Gastroesophageal sphincter (tissue), 4 donors: ENCODE measurements around the gene VAV2. TPM values are rescaled to one million over a fixed set of nuclear protein-coding genes. Genes with fewer than 3 reads are reported as not detected.

Source experiments
- ATAC-seq: fragments of 150-250 bp; one replicate; pipeline ENCODE4 v1.9.1; 2016; ENCODE audit warnings: mild to moderate bottlenecking, moderate library complexity
- H3K27ac ChIP-seq, 4 donors: fragments of 200-600 bp; sonication (generic) in 3 of 4; 1 replicate in 3 of 4; 2 replicates in 1 of 4; pipeline ENCODE4 v1.5.1; 2016 to 2019
- H3K27me3 ChIP-seq: fragments of 200-600 bp; sonication (generic); one replicate; pipeline ENCODE4 v1.5.1; 2019
- H3K36me3 ChIP-seq, 2 donors: fragments of 200-600 bp; sonication (generic); one replicate each; pipeline ENCODE4 v1.5.1; 2019; ENCODE audit warnings: control low read depth in 1 of 2
- H3K4me1 ChIP-seq, 3 donors: fragments of 200-600 bp; sonication (generic); 1 replicate in 2 of 3; 2 replicates in 1 of 3; pipeline ENCODE4 v1.5.1; 2016 to 2019; ENCODE audit warnings: control low read depth in 2 of 3
- H3K4me3 ChIP-seq, 2 donors: fragments of 200-600 bp; sonication (generic); one replicate each; pipeline ENCODE4 v1.5.1; 2019; ENCODE audit warnings: mild to moderate bottlenecking in 1 of 2, moderate library complexity in 1 of 2
- H3K9me3 ChIP-seq, 3 donors: fragments of 200-600 bp; sonication (generic); one replicate each; pipeline ENCODE4 v1.5.1; 2017 to 2019; ENCODE audit warnings: control low read depth in 2 of 3
- EP300 ChIP-seq: sonication (generic); formaldehyde crosslinking; IDR thresholded peaks from one replicate; pipeline ENCODE4 v1.6.1; 2017; ENCODE audit warnings: antibody characterized with exemption, mild to moderate bottlenecking
- POLR2A ChIP-seq, 2 donors: fragments of 450-650 bp; IDR thresholded peaks; one replicate each; pipeline ENCODE4 v1.6.1; 2017; ENCODE audit warnings: antibody characterized with exemption in 2 of 2, mild to moderate bottlenecking in 2 of 2, moderate library complexity in 1 of 2
- POLR2AphosphoS5 ChIP-seq: sonication (generic); formaldehyde crosslinking; IDR thresholded peaks from one replicate; pipeline ENCODE4 v1.6.1; 2017; ENCODE audit warnings: antibody characterized with exemption
- WGBS, 2 donors: methylation state at CpG; one replicate each; pipeline ENCODE4 v1.1.5; 2018; ENCODE audit warnings: low coverage in 1 of 2; 5-methylcytosine and 5-hydroxymethylcytosine counted together
- total RNA-seq, 4 donors: library from RNA; depleted of rRNA; stranded (reverse); fragments of >200 nt; gene quantifications; one replicate each; pipeline ENCODE4 v1.1.0, GENCODE V29; 2016
- TF ChIP-seq, protein P1 (sequence below), 4 experiments: fragments of 200-600 bp in 2 of 4; fragments of 450-650 bp in 2 of 4; sonication (generic) in 1 of 4; IDR thresholded peaks; one replicate each; pipeline ENCODE4 v1.5.1; 2017 to 2019; ENCODE audit warnings: antibody characterized with exemption in 4 of 4, mild to moderate bottlenecking in 2 of 4, moderate library complexity in 2 of 4

The VAV2 gene
- total RNA-seq, 4 donors from 2014 or later, result 7.7 to 16.8 (median 8.9) TPM

DNA sequence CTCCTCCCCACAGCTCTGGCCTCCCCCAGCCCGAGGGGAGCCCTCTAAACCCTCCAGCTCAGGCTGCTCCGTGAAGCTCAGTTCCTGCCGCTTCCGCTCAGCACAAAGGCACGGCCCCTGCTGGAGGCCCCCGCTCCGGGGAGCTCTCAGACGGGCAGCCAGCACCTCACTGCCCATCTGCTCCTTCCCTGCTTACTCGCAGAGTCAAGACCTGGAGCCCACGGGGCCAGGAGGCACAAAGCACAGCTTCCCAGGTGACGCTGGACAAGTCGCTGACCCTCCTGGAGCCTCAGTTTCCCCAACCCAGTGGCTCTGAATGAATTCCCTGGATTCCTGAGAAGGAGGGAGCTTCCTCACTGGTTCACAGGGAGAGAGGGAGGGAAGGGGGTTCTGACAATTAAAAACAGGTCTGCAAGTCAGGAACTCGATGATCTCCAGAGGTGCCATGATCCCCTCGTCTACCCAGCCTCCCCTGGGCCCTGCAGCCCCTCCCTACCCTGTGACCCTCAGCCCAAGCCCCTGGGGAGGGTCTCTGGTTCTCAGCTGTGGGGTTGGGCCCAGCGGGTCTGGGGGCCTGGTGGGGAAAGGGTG is 36.2 kb downstream of the VAV2 start:
- no peaks in the 10 kb centered on the region for H3K36me3 ChIP-seq
- TF ChIP-seq, protein P1, sequence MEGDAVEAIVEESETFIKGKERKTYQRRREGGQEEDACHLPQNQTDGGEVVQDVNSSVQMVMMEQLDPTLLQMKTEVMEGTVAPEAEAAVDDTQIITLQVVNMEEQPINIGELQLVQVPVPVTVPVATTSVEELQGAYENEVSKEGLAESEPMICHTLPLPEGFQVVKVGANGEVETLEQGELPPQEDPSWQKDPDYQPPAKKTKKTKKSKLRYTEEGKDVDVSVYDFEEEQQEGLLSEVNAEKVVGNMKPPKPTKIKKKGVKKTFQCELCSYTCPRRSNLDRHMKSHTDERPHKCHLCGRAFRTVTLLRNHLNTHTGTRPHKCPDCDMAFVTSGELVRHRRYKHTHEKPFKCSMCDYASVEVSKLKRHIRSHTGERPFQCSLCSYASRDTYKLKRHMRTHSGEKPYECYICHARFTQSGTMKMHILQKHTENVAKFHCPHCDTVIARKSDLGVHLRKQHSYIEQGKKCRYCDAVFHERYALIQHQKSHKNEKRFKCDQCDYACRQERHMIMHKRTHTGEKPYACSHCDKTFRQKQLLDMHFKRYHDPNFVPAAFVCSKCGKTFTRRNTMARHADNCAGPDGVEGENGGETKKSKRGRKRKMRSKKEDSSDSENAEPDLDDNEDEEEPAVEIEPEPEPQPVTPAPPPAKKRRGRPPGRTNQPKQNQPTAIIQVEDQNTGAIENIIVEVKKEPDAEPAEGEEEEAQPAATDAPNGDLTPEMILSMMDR (IDR thresholded peaks at IDR 0.05), result no peak
- TF ChIP-seq POLR2A (IDR thresholded peaks at IDR 0.05), result no peak
- no peak for TF ChIP-seq POLR2AphosphoS5
- no peak for TF ChIP-seq EP300
- H3K4me1 ChIP-seq, result peaks cover 0 to 63% (median 23%) of the 10 kb centered on the region in 3 donors
- no CpG with 5 or more reads among the region's 15 CpGs for WGBS, 2 donors
- H3K27me3 ChIP-seq, result no peaks in the 10 kb centered on the region
- peak overlapping the region in 1 of 2 donors; percentile 13 for H3K4me3 ChIP-seq
- ATAC-seq, result no peak
- H3K27ac ChIP-seq, result peak overlapping the region in 2 of 4 donors; percentile 16 to 56
- no peaks in the 10 kb centered on the region for H3K9me3 ChIP-seq

DNA sequence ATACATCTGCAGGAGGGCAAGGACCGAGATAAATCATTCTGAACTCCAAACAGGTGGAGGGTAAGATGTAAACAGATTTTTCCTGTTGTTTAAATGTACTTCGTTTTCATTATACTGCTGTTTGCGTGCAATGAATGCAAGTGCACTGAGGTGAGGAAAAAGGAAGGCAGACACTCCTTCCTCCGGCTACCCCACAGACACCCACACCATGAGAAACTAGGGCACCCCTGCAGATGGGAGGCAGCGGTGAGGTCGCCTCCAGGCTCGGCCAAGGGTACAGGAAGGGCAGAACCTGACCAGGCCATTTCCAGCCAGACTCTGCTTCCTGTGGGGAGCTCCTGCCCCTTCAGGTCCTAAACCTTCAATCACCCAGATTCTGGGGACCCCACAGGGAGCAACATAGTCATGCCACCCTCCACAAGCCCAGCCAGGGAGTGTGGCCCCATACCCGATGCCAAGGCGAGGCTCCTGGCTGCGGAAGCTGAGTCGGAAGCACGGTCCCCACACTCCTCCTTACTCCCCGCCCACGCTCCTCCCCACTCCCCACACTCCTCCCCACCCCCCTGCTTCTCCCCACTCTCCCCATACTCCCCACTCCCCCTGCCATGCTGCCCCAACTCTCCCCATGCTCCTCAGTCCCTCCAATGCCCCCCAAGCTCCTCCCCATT is 37.1 kb downstream of the VAV2 start:
- no peak overlapping the region for H3K4me3 ChIP-seq
- H3K4me1 ChIP-seq, result peaks cover 0 to 63% (median 19%) of the 10 kb centered on the region in 3 donors
- no peaks in the 10 kb centered on the region for H3K27me3 ChIP-seq
- H3K36me3 ChIP-seq, result no peaks in the 10 kb centered on the region
- no peaks in the 10 kb centered on the region for H3K9me3 ChIP-seq
- ATAC-seq, result no peak
- TF ChIP-seq POLR2A (IDR thresholded peaks at IDR 0.05) (no peak), EP300 (no peak), POLR2AphosphoS5 (no peak)
- TF ChIP-seq, protein P1 (IDR thresholded peaks at IDR 0.05), result no peak
- no peak overlapping the region for H3K27ac ChIP-seq
- 67 to 71% methylated on average over 3 to 9 of the region's 14 CpGs for WGBS, 2 donors

DNA sequence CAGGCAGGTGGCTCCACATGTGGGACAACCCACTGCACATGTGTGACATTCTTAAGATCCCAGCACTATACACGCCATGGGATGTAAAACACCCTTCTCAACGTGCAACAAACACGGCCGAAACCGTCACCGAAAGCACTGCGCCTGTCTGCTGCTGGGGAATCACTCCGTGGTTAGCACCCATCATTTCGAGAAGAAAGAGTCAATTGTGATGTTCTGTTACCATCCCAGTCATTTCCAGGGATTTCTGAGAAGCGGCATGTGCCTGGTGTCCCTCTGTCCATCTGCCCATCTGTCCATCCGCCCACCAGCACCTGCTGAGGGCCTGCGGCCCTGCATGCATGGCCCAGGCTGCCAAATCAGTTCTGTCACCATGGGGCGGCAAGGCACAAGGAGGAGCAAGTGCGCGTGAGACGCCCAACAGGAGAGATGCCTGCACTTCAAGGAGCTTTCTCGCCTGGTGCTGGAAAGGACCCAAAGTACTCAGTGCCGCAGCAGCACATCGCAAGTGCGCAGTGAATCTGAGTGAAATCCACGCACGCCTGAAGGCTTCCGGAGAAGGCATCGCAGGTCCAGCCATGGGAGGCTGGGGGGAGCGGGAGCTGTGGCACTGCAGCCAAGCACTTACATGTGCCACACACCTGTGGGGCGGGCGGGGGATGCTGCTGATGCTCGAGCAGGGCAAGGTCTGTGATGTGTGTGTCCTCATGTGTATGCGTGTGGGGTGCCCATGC is 38.0 kb downstream of the VAV2 start:
- Histone ChIP-seq H3K27me3 (no peaks in the 10 kb centered on the region), H3K4me3 (no peak overlapping the region), H3K9me3 (no peaks in the 10 kb centered on the region), H3K27ac (no peak overlapping the region), H3K36me3 (no peaks in the 10 kb centered on the region), H3K4me1 (peaks cover 0 to 62% (median 17%) of the 10 kb centered on the region in 3 donors)
- WGBS, 2 donors, result 84 to 95% methylated on average over 9 to 10 of the region's 29 CpGs
- TF ChIP-seq POLR2A (IDR thresholded peaks at IDR 0.05) (no peak), EP300 (no peak), POLR2AphosphoS5 (no peak)
- TF ChIP-seq, protein P1 (IDR thresholded peaks at IDR 0.05), result no peak
- no peak for ATAC-seq

DNA sequence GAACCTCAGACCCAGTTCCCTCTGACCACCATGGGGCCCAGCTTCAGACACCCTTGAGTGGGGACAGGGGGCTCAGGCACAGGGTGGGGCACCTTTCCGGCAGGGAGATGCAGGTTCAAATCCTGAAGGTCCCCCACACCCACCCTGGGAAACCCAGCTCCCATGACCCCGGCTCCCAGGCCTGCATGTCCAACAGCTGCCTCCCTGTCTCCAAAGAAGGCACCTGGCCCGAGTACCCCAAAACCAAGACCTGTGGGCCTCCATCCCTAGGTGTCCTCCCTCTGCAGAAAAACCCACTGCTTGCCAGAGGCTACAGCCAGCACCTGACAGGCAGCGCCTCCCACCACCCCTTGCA is 38.5 kb downstream of the VAV2 start:
- no peak overlapping the region for H3K4me3 ChIP-seq
- TF ChIP-seq, protein P1 (IDR thresholded peaks at IDR 0.05), result no peak
- no peak for TF ChIP-seq EP300
- H3K4me1 ChIP-seq, result peaks cover 0 to 57% (median 17%) of the 10 kb centered on the region in 3 donors
- no peaks in the 10 kb centered on the region for H3K36me3 ChIP-seq
- no peak for ATAC-seq
- H3K9me3 ChIP-seq, result no peaks in the 10 kb centered on the region
- H3K27me3 ChIP-seq, result no peaks in the 10 kb centered on the region
- WGBS, 2 donors, result 100% methylated on average over 1 of the region's 4 CpGs
- H3K27ac ChIP-seq, result no peak overlapping the region
